Measurements from ENCODE around the gene XRCC1. TPM values are rescaled to one million over a fixed set of nuclear protein-coding genes. Genes with fewer than 3 reads are reported as not detected.

XRCC1 gene
- total and polyA plus RNA-seq, 9 of the 15 experiments (the other 6 are each of a cell fraction or from before 2014, with no cell fraction given), result 1.5 to 36.9 (median 24.9) TPM

- TF ChIP-seq ZNF318 (IDR thresholded peaks at IDR 0.05; ENCODE audit: borderline replicate concordance in 1 of 2, low read depth in 1 of 2) (no peak), KDM5B (IDR thresholded peaks at IDR 0.05; ENCODE audit: insufficient replicate concordance, low read depth, low read length) (peak; percentile 74), SAP30 (IDR thresholded peaks at IDR 0.05; ENCODE audit: borderline replicate concordance, insufficient read depth, low read depth, low read length, poor library complexity, severe bottlenecking) (peak; percentile 39), PRMT5 (CRISPR knock-in tag; IDR thresholded peaks at IDR 0.05) (no peak), HDAC3 (IDR thresholded peaks at IDR 0.05; ENCODE audit: borderline replicate concordance, partially characterized antibody) (no peak), MYC (IDR thresholded peaks at IDR 0.05; ENCODE audit: low read depth, low read length) (peak; percentile 55; the same call in 1 of the 2 replicates), MYC (CRISPR knock-in tag; IDR thresholded peaks at IDR 0.05; ENCODE audit: borderline replicate concordance, low read depth) (no peak), POLR2A (conservative IDR thresholded peaks at IDR 0.05) (peak; percentile 72), ZBTB17 (CRISPR knock-in tag; IDR thresholded peaks at IDR 0.05) (no peak), CEBPB (tag; IDR thresholded peaks at IDR 0.05) (0 out of 2 replicates have a peak, but pooled peaks have one; percentile 49), MED1 (CRISPR knock-in tag; IDR thresholded peaks at IDR 0.05; ENCODE audit: borderline replicate concordance) (no peak), YY1 (IDR thresholded peaks at IDR 0.05; ENCODE audit: borderline replicate concordance in 1 of 3, control insufficient read depth in 1 of 3, extremely low read depth in 1 of 3, insufficient read depth in 3 of 3, insufficient read length in 1 of 3, insufficient replicate concordance in 2 of 3, low read depth in 1 of 3, low read length in 2 of 3) (peak; percentile 16 to 73 (median 32)), XRCC3 (IDR thresholded peaks at IDR 0.05) (no peak), KAT7 (CRISPR knock-in tag; IDR thresholded peaks at IDR 0.05; ENCODE audit: borderline replicate concordance) (0 out of 2 replicates have a peak, but pooled peaks have one; percentile 47), ZFP91 (CRISPR knock-in tag; IDR thresholded peaks at IDR 0.05) (no peak), MAFK (IDR thresholded peaks at IDR 0.05; ENCODE audit: low read length) (no peak)
Measured at GRCh38 chr19:43503501-43504425, 71.6 kb downstream of the XRCC1 start (continued).
